ENCODE measurements around the gene CLMN. TPM values are rescaled to one million over a fixed set of nuclear protein-coding genes. Genes with fewer than 3 reads are reported as not detected.

Gene CLMN
- total and polyA plus RNA-seq, 2 of the 13 experiments (the other 11 are each of a cell fraction or from before 2014, with no cell fraction given), result 15.1 to 16.7 TPM

DNA sequence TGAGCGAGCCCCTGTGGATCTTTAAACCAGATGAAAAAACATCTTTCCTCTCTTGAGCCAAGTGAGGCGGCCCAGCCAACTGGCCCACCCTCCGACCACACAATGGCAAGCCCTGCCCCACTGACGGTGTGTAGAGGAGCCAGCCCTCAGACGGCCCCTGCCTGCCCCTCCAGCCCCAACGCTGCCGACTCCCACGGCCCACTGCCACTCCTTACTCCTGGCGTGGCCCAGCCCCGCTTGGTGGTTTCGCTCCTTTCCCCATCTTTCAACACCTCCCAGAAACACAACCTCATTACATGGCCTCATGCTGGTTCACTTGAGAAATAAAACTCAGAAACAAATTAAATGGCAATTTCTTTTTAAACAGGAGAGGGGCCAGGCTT, 81.8 kb downstream of the CLMN start:
- BruUV-seq (replicated peaks), result no TSS peak
- Histone ChIP-seq H3K36me3 (replicated peaks in 1 of 2; ENCODE audit: control insufficient read depth in 1 of 2, insufficient read depth in 2 of 2, low read length in 2 of 2) (no peaks in the 10 kb centered on the region), H3K27ac (ENCODE audit: extremely low read length, insufficient read depth, low read length) (no peak overlapping the region), H3K4me3 (replicated peaks in 1 of 3; ENCODE audit: insufficient read depth in 1 of 3, low read depth in 2 of 3, low read length in 3 of 3) (peak overlapping the region in 1 of 3 experiments; percentile 54; a peak in 2 of 6 replicates), H2AFZ (ENCODE audit: low read length) (no peak overlapping the region), H3K79me2 (ENCODE audit: insufficient read depth, low read length) (no peaks in the 10 kb centered on the region), H3K9me3 (ENCODE audit: low read length) (no peaks in the 10 kb centered on the region), H3K4me2 (ENCODE audit: low read depth, low read length) (peak overlapping the region; percentile 68), H3K27me3 (ENCODE audit: control insufficient read depth in 1 of 2, insufficient read depth in 2 of 2, low read length in 2 of 2) (no peaks in the 10 kb centered on the region), H3K4me1 (ENCODE audit: insufficient read depth, low read length) (peaks cover 24% of the 10 kb centered on the region), H4K20me1 (ENCODE audit: insufficient read depth, low read length) (peaks cover 6% of the 10 kb centered on the region; the same call in 1 of the 2 replicates), H3K9ac (ENCODE audit: insufficient read depth, low read depth, low read length) (0 out of 2 replicates have a peak overlapping the region, but pooled peaks have one; percentile 23)
- ChIA-PET CTCF (ENCODE audit: low intra/inter-chr PET ratio, low total read pairs) (no interaction called here), POLR2A (no interaction called here)
- FAIRE-seq, result no peak
- peak; percentile 14 for ATAC-seq
- no peak for DNase-seq (ENCODE audit: low spot score)
- in situ Hi-C loops (cut with HindIII; ENCODE audit: extremely low pct_ligation_motif_present, low pct_unique_long_range_greater_than_20kb), result no loop called here
- TF ChIP-seq ZNF781 (CRISPR knock-in tag; IDR thresholded peaks at IDR 0.05; ENCODE audit: borderline replicate concordance, not compliant biosample characterization) (no peak), ZNF569 (CRISPR knock-in tag; IDR thresholded peaks at IDR 0.05; ENCODE audit: borderline replicate concordance) (no peak), SP2 (CRISPR knock-in tag; IDR thresholded peaks at IDR 0.05) (no peak), ZNF12 (CRISPR knock-in tag; IDR thresholded peaks at IDR 0.05) (no peak), NFATC3 (CRISPR knock-in tag; IDR thresholded peaks at IDR 0.05) (no peak), SAFB2 (CRISPR knock-in tag; IDR thresholded peaks at IDR 0.05; ENCODE audit: borderline replicate concordance, low read depth) (no peak)
- TF ChIP-seq, protein P1, sequence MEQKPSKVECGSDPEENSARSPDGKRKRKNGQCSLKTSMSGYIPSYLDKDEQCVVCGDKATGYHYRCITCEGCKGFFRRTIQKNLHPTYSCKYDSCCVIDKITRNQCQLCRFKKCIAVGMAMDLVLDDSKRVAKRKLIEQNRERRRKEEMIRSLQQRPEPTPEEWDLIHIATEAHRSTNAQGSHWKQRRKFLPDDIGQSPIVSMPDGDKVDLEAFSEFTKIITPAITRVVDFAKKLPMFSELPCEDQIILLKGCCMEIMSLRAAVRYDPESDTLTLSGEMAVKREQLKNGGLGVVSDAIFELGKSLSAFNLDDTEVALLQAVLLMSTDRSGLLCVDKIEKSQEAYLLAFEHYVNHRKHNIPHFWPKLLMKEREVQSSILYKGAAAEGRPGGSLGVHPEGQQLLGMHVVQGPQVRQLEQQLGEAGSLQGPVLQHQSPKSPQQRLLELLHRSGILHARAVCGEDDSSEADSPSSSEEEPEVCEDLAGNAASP (CRISPR knock-in tag; IDR thresholded peaks at IDR 0.05; ENCODE audit: borderline replicate concordance), result no peak
- TF ChIP-seq, protein P2, sequence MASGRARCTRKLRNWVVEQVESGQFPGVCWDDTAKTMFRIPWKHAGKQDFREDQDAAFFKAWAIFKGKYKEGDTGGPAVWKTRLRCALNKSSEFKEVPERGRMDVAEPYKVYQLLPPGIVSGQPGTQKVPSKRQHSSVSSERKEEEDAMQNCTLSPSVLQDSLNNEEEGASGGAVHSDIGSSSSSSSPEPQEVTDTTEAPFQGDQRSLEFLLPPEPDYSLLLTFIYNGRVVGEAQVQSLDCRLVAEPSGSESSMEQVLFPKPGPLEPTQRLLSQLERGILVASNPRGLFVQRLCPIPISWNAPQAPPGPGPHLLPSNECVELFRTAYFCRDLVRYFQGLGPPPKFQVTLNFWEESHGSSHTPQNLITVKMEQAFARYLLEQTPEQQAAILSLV (CRISPR knock-in tag; IDR thresholded peaks at IDR 0.05; ENCODE audit: borderline replicate concordance), result 0 out of 2 replicates have a peak, but pooled peaks have one; percentile 31
- 52% methylated on average over 11 of the region's 11 CpGs for WGBS (ENCODE audit: low lambda C conversion rate)
- intact Hi-C loops (cut with micrococcal nuclease; ENCODE audit: unreplicated experiment), result loop anchor here (5.0 kb wide), 1 partner anchor 99 kb away; no protein-coding TSS in a partner anchor

All from HepG2 (cell line).